ENCODE results near the gene ITCH.

- TF ChIP-seq, protein P1, sequence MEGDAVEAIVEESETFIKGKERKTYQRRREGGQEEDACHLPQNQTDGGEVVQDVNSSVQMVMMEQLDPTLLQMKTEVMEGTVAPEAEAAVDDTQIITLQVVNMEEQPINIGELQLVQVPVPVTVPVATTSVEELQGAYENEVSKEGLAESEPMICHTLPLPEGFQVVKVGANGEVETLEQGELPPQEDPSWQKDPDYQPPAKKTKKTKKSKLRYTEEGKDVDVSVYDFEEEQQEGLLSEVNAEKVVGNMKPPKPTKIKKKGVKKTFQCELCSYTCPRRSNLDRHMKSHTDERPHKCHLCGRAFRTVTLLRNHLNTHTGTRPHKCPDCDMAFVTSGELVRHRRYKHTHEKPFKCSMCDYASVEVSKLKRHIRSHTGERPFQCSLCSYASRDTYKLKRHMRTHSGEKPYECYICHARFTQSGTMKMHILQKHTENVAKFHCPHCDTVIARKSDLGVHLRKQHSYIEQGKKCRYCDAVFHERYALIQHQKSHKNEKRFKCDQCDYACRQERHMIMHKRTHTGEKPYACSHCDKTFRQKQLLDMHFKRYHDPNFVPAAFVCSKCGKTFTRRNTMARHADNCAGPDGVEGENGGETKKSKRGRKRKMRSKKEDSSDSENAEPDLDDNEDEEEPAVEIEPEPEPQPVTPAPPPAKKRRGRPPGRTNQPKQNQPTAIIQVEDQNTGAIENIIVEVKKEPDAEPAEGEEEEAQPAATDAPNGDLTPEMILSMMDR (IDR thresholded peaks at IDR 0.05) = peak; percentile 33 to 43 (median 38)
- TF ChIP-seq POLR2A (IDR thresholded peaks at IDR 0.05) (no peak), POLR2AphosphoS5 (IDR thresholded peaks at IDR 0.05) (no peak), EP300 (IDR thresholded peaks at IDR 0.05; ENCODE audit: low read depth) (no peak)
These were observed 173.8 kb downstream of the ITCH start for GRCh38 chr20:34536798-34537394.

Measured in transverse colon (tissue), 4 donors.